H9 (cell line): ENCODE results near the gene TPBGL. TPM values are rescaled to one million over a fixed set of nuclear protein-coding genes. Genes with fewer than 3 reads are reported as not detected.

ENCODE experiments used
- DNase-seq: peaks from one replicate; pipeline ENCODE4 v3.0.0-alpha.2; 2017
- H2AFZ ChIP-seq: one replicate; pipeline ENCODE4 v1.6.1; 2013; ENCODE audit warnings: mild to moderate bottlenecking, low read length, control low read depth, moderate library complexity
- H2AK5ac ChIP-seq: 2 replicates; pipeline ENCODE4 v1.6.1; 2013; ENCODE audit warnings: low read length, control low read depth, mixed read lengths; ENCODE audit not compliant: insufficient read length
- H2BK120ac ChIP-seq: one replicate; pipeline ENCODE4 v1.6.1; 2013; ENCODE audit warnings: low read depth, mild to moderate bottlenecking, low read length, control low read depth, inconsistent platforms; ENCODE audit not compliant: poor library complexity, severe bottlenecking
- H2BK12ac ChIP-seq: 2 replicates; pipeline ENCODE4 v1.6.1; 2013; ENCODE audit warnings: low read length, control low read depth, mixed read lengths, low read depth; ENCODE audit not compliant: insufficient read length
- H2BK15ac ChIP-seq: 2 replicates; pipeline ENCODE4 v1.6.1; 2013; ENCODE audit warnings: low read depth, low read length, control low read depth
- H2BK20ac ChIP-seq: one replicate; pipeline ENCODE4 v1.6.1; 2013; ENCODE audit warnings: low read depth, mild to moderate bottlenecking, low read length, control low read depth, inconsistent platforms; ENCODE audit not compliant: poor library complexity, severe bottlenecking
- H2BK5ac ChIP-seq: 2 replicates; pipeline ENCODE4 v1.6.1; 2013; ENCODE audit warnings: low read length, control low read depth, mixed read lengths; ENCODE audit not compliant: insufficient read length
- H3K14ac ChIP-seq: 2 replicates; pipeline ENCODE4 v1.6.1; 2013; ENCODE audit warnings: low read length, control low read depth; ENCODE audit not compliant: insufficient read depth
- H3K18ac ChIP-seq: 2 replicates; pipeline ENCODE4 v1.6.1; 2013; ENCODE audit warnings: low read depth, mild to moderate bottlenecking, mixed read lengths, low read length, control low read depth; ENCODE audit not compliant: insufficient read length
- H3K23ac ChIP-seq: 2 replicates; pipeline ENCODE4 v1.6.1; 2013; ENCODE audit warnings: low read length, control low read depth, mixed read lengths, low read depth; ENCODE audit not compliant: insufficient read length
- H3K23me2 ChIP-seq: 2 replicates; pipeline ENCODE4 v1.6.1; 2013; ENCODE audit warnings: low read depth, mild to moderate bottlenecking, mixed read lengths, low read length, control low read depth; ENCODE audit not compliant: insufficient read length, poor library complexity, severe bottlenecking
- H3K27ac ChIP-seq: 2 replicates; pipeline ENCODE4 v1.5.1; 2013; ENCODE audit warnings: low read length, control low read depth, mixed read lengths, low read depth; ENCODE audit not compliant: insufficient read length
- H3K27me3 ChIP-seq: 2 replicates; pipeline ENCODE4 v1.6.1; 2013; ENCODE audit warnings: low read length, control low read depth, inconsistent platforms; ENCODE audit not compliant: insufficient read depth
- H3K4ac ChIP-seq: 2 replicates; pipeline ENCODE4 v1.6.1; 2013; ENCODE audit warnings: low read depth, mild to moderate bottlenecking, control low read depth, inconsistent platforms, low read length, moderate library complexity
- H3K4me1 ChIP-seq: 2 replicates; pipeline ENCODE4 v1.6.1; 2013; ENCODE audit warnings: low read length, control low read depth, inconsistent platforms; ENCODE audit not compliant: insufficient read depth
- H3K4me2 ChIP-seq: 2 replicates; pipeline ENCODE4 v1.6.1; 2013; ENCODE audit warnings: low read length, control low read depth, mixed read lengths; ENCODE audit not compliant: insufficient read length, insufficient read depth
- H3K56ac ChIP-seq: 2 replicates; pipeline ENCODE4 v1.6.1; 2013; ENCODE audit warnings: low read depth, mild to moderate bottlenecking, mixed read lengths, low read length, control low read depth; ENCODE audit not compliant: insufficient read length
- H3K79me1 ChIP-seq: 2 replicates; pipeline ENCODE4 v1.6.1; 2013; ENCODE audit warnings: low read depth, mild to moderate bottlenecking, moderate library complexity, low read length, control low read depth, inconsistent platforms; ENCODE audit not compliant: insufficient read depth, poor library complexity, severe bottlenecking
- H3K79me2 ChIP-seq: 2 replicates; pipeline ENCODE4 v1.6.1; 2013; ENCODE audit warnings: low read length, control low read depth, inconsistent platforms; ENCODE audit not compliant: insufficient read depth
- H3K9ac ChIP-seq: 2 replicates; pipeline ENCODE4 v1.6.1; 2013; ENCODE audit warnings: low read length, control low read depth, mixed read lengths; ENCODE audit not compliant: insufficient read length; ENCODE audit errors: extremely low read depth
- H3K9me3 ChIP-seq: one replicate; pipeline ENCODE4 v1.6.1; 2013; ENCODE audit warnings: low read depth, low read length, inconsistent platforms; ENCODE audit not compliant: control insufficient read depth
- H3T11ph ChIP-seq: one replicate; pipeline ENCODE4 v1.6.1; 2013; ENCODE audit warnings: mild to moderate bottlenecking, low read length, control low read depth, inconsistent platforms
- H4K20me1 ChIP-seq: one replicate; pipeline ENCODE4 v1.6.1; 2013; ENCODE audit not compliant: control insufficient read depth, insufficient read length, insufficient read depth
- H4K5ac ChIP-seq: 2 replicates; pipeline ENCODE4 v1.6.1; 2013; ENCODE audit warnings: low read depth, mild to moderate bottlenecking, mixed read lengths, low read length, control low read depth; ENCODE audit not compliant: insufficient read length
- H4K8ac ChIP-seq: replicated peaks from 2 replicates; pipeline ENCODE4 v1.6.1; 2013; ENCODE audit warnings: low read length, control low read depth, mixed read lengths, low read depth; ENCODE audit not compliant: insufficient read length
- H4K91ac ChIP-seq: 2 replicates; pipeline ENCODE4 v1.6.1; 2013; ENCODE audit warnings: low read depth, mild to moderate bottlenecking, moderate library complexity, mixed read lengths, low read length, control low read depth; ENCODE audit not compliant: insufficient read length
- H3K27ac Mint-ChIP-seq, 3 experiments: 2 replicates in 2 of 3; 3 replicates in 1 of 3; pipeline ENCODE4 v1.8.0; 2020 to 2021; ENCODE audit warnings: mixed read lengths in 3 of 3, mild to moderate bottlenecking in 1 of 3, moderate library complexity in 1 of 3
- H3K27me3 Mint-ChIP-seq: 2 replicates; pipeline ENCODE4 v1.8.0; 2021; ENCODE audit warnings: low read depth, mild to moderate bottlenecking, moderate library complexity, mixed read lengths
- H3K36me3 Mint-ChIP-seq, 3 experiments: 2 replicates in 2 of 3; 3 replicates in 1 of 3; pipeline ENCODE4 v1.8.0; 2020 to 2021; ENCODE audit warnings: low read depth in 3 of 3, mixed read lengths in 3 of 3; ENCODE audit not compliant: insufficient read depth in 1 of 3
- H3K4me1 Mint-ChIP-seq, 2 experiments: 2 replicates each; pipeline ENCODE4 v1.8.0; 2020; ENCODE audit warnings: mixed read lengths in 2 of 2
- H3K4me3 Mint-ChIP-seq, 2 experiments: 2 replicates in 1 of 2; 3 replicates in 1 of 2; pipeline ENCODE4 v1.8.0; 2020 to 2021; ENCODE audit warnings: mild to moderate bottlenecking in 2 of 2, mixed read lengths in 2 of 2, moderate library complexity in 1 of 2
- H3K9me3 Mint-ChIP-seq, 2 experiments: 2 replicates in 1 of 2; 3 replicates in 1 of 2; pipeline ENCODE4 v1.8.0; 2020; ENCODE audit warnings: mild to moderate bottlenecking in 2 of 2, mixed read lengths in 2 of 2, moderate library complexity in 1 of 2
- WGBS: extraction: QIAGEN DNeasy Blood & Tissue Kit; methylation state at CpG from one replicate; pipeline ENCODE4 v1.1.7; 2013; ENCODE audit warnings: missing lambda C conversion rate, low lambda C conversion rate, mixed read lengths; ENCODE audit not compliant: insufficient read length; ENCODE audit errors: extremely low coverage; 5-methylcytosine and 5-hydroxymethylcytosine counted together
- total RNA-seq: library from RNA; stranded (reverse); gene quantifications from 2 replicates; pipeline ENCODE4 v1.2.1, GENCODE V29; 2021
- TF ChIP-seq, protein P1 (sequence below): fragments of 200-600 bp; sonication (generic); conservative IDR thresholded peaks from 3 replicates; pipeline ENCODE4 v1.8.0; 2021; ENCODE audit warnings: antibody characterized with exemption, mild to moderate bottlenecking

The TPBGL gene
- total RNA-seq, 1 experiment from 2014 or later = 0.61 TPM

DNA sequence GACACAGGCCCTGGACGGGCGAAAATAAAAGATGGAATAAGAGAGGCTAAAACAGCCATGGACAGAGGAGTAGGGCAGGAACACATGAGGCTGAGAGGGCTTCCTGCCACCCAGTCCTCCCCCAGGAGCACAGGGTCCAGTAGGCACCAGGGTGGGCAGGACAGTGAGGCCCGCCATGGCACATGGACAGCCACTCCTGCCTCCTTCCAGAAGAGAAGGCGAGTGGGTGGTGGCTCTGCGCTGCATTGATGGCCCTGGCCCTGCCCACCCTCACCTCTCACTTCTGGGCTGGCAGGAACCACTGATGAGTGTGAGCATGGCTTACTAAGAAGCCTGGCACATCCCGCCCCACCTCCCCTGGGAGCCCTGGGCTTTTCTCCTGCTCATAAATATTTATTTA, 51.2 kb downstream of the TPBGL start:
- no peak for DNase-seq
- H4K5ac ChIP-seq = no peak overlapping the region
- no peaks in the 10 kb centered on the region for H4K20me1 ChIP-seq
- no peak overlapping the region for H2BK5ac ChIP-seq
- Mint-ChIP-seq H3K36me3 (peaks cover 0 to 3% (median 0%) of the 10 kb centered on the region in 3 experiments; a peak in 2 of 7 replicates), H3K4me3 (no peak overlapping the region; a peak in 1 of 5 replicates), H3K9me3 (no peaks in the 10 kb centered on the region), H3K27me3 (no peaks in the 10 kb centered on the region; the same call in 1 of the 2 replicates), H3K27ac (no peak overlapping the region), H3K4me1 (no peaks in the 10 kb centered on the region)
- H3K56ac ChIP-seq = no peak overlapping the region
- H2BK15ac ChIP-seq = no peak overlapping the region
- H3K79me2 ChIP-seq = no peaks in the 10 kb centered on the region
- no peaks in the 10 kb centered on the region for H3K9me3 ChIP-seq
- no peak overlapping the region for H3K4me2 ChIP-seq
- no peak overlapping the region for H3K9ac ChIP-seq
- H2BK20ac ChIP-seq = no peak overlapping the region
- H2BK120ac ChIP-seq = no peak overlapping the region
- H3T11ph ChIP-seq = no peak overlapping the region
- H2BK12ac ChIP-seq = no peak overlapping the region
- H4K91ac ChIP-seq = no peak overlapping the region
- no peak overlapping the region for H2AK5ac ChIP-seq
- no peaks in the 10 kb centered on the region for H3K23me2 ChIP-seq
- no peak overlapping the region for H2AFZ ChIP-seq
- no peak overlapping the region for H3K27ac ChIP-seq
- no peaks in the 10 kb centered on the region for H3K27me3 ChIP-seq
- no peak overlapping the region for H3K4ac ChIP-seq
- H3K14ac ChIP-seq = no peak overlapping the region
- no peak overlapping the region for H4K8ac ChIP-seq
- WGBS = no CpG with 5 or more reads among the region's 6 CpGs
- no peak overlapping the region for H3K18ac ChIP-seq
- H3K4me1 ChIP-seq = no peaks in the 10 kb centered on the region
- no peak overlapping the region for H3K23ac ChIP-seq
- TF ChIP-seq, protein P1, sequence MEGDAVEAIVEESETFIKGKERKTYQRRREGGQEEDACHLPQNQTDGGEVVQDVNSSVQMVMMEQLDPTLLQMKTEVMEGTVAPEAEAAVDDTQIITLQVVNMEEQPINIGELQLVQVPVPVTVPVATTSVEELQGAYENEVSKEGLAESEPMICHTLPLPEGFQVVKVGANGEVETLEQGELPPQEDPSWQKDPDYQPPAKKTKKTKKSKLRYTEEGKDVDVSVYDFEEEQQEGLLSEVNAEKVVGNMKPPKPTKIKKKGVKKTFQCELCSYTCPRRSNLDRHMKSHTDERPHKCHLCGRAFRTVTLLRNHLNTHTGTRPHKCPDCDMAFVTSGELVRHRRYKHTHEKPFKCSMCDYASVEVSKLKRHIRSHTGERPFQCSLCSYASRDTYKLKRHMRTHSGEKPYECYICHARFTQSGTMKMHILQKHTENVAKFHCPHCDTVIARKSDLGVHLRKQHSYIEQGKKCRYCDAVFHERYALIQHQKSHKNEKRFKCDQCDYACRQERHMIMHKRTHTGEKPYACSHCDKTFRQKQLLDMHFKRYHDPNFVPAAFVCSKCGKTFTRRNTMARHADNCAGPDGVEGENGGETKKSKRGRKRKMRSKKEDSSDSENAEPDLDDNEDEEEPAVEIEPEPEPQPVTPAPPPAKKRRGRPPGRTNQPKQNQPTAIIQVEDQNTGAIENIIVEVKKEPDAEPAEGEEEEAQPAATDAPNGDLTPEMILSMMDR = no peak
- H3K79me1 ChIP-seq = no peaks in the 10 kb centered on the region
